H9 (cell line): ENCODE results near the gene PPP1R7. TPM values are rescaled to one million over a fixed set of nuclear protein-coding genes. Genes with fewer than 3 reads are reported as not detected.

Experiments used
- DNase-seq: peaks from one replicate; pipeline ENCODE4 v3.0.0-alpha.2; 2017
- H2AFZ ChIP-seq: one replicate; pipeline ENCODE4 v1.6.1; 2013; ENCODE audit warnings: mild to moderate bottlenecking, low read length, control low read depth, moderate library complexity
- H2AK5ac ChIP-seq: 2 replicates; pipeline ENCODE4 v1.6.1; 2013; ENCODE audit warnings: low read length, control low read depth, mixed read lengths; ENCODE audit not compliant: insufficient read length
- H2BK120ac ChIP-seq: one replicate; pipeline ENCODE4 v1.6.1; 2013; ENCODE audit warnings: low read depth, mild to moderate bottlenecking, low read length, control low read depth, inconsistent platforms; ENCODE audit not compliant: poor library complexity, severe bottlenecking
- H2BK12ac ChIP-seq: 2 replicates; pipeline ENCODE4 v1.6.1; 2013; ENCODE audit warnings: low read length, control low read depth, mixed read lengths, low read depth; ENCODE audit not compliant: insufficient read length
- H2BK15ac ChIP-seq: 2 replicates; pipeline ENCODE4 v1.6.1; 2013; ENCODE audit warnings: low read depth, low read length, control low read depth
- H2BK20ac ChIP-seq: one replicate; pipeline ENCODE4 v1.6.1; 2013; ENCODE audit warnings: low read depth, mild to moderate bottlenecking, low read length, control low read depth, inconsistent platforms; ENCODE audit not compliant: poor library complexity, severe bottlenecking
- H2BK5ac ChIP-seq: 2 replicates; pipeline ENCODE4 v1.6.1; 2013; ENCODE audit warnings: low read length, control low read depth, mixed read lengths; ENCODE audit not compliant: insufficient read length
- H3K14ac ChIP-seq: 2 replicates; pipeline ENCODE4 v1.6.1; 2013; ENCODE audit warnings: low read length, control low read depth; ENCODE audit not compliant: insufficient read depth
- H3K18ac ChIP-seq: 2 replicates; pipeline ENCODE4 v1.6.1; 2013; ENCODE audit warnings: low read depth, mild to moderate bottlenecking, mixed read lengths, low read length, control low read depth; ENCODE audit not compliant: insufficient read length
- H3K23ac ChIP-seq: 2 replicates; pipeline ENCODE4 v1.6.1; 2013; ENCODE audit warnings: low read length, control low read depth, mixed read lengths, low read depth; ENCODE audit not compliant: insufficient read length
- H3K23me2 ChIP-seq: 2 replicates; pipeline ENCODE4 v1.6.1; 2013; ENCODE audit warnings: low read depth, mild to moderate bottlenecking, mixed read lengths, low read length, control low read depth; ENCODE audit not compliant: insufficient read length, poor library complexity, severe bottlenecking
- H3K27ac ChIP-seq: 2 replicates; pipeline ENCODE4 v1.5.1; 2013; ENCODE audit warnings: low read length, control low read depth, mixed read lengths, low read depth; ENCODE audit not compliant: insufficient read length
- H3K27me3 ChIP-seq: 2 replicates; pipeline ENCODE4 v1.6.1; 2013; ENCODE audit warnings: low read length, control low read depth, inconsistent platforms; ENCODE audit not compliant: insufficient read depth
- H3K4ac ChIP-seq: 2 replicates; pipeline ENCODE4 v1.6.1; 2013; ENCODE audit warnings: low read depth, mild to moderate bottlenecking, control low read depth, inconsistent platforms, low read length, moderate library complexity
- H3K4me1 ChIP-seq: 2 replicates; pipeline ENCODE4 v1.6.1; 2013; ENCODE audit warnings: low read length, control low read depth, inconsistent platforms; ENCODE audit not compliant: insufficient read depth
- H3K4me2 ChIP-seq: 2 replicates; pipeline ENCODE4 v1.6.1; 2013; ENCODE audit warnings: low read length, control low read depth, mixed read lengths; ENCODE audit not compliant: insufficient read length, insufficient read depth
- H3K56ac ChIP-seq: 2 replicates; pipeline ENCODE4 v1.6.1; 2013; ENCODE audit warnings: low read depth, mild to moderate bottlenecking, mixed read lengths, low read length, control low read depth; ENCODE audit not compliant: insufficient read length
- H3K79me1 ChIP-seq: 2 replicates; pipeline ENCODE4 v1.6.1; 2013; ENCODE audit warnings: low read depth, mild to moderate bottlenecking, moderate library complexity, low read length, control low read depth, inconsistent platforms; ENCODE audit not compliant: insufficient read depth, poor library complexity, severe bottlenecking
- H3K79me2 ChIP-seq: 2 replicates; pipeline ENCODE4 v1.6.1; 2013; ENCODE audit warnings: low read length, control low read depth, inconsistent platforms; ENCODE audit not compliant: insufficient read depth
- H3K9ac ChIP-seq: 2 replicates; pipeline ENCODE4 v1.6.1; 2013; ENCODE audit warnings: low read length, control low read depth, mixed read lengths; ENCODE audit not compliant: insufficient read length; ENCODE audit errors: extremely low read depth
- H3K9me3 ChIP-seq: one replicate; pipeline ENCODE4 v1.6.1; 2013; ENCODE audit warnings: low read depth, low read length, inconsistent platforms; ENCODE audit not compliant: control insufficient read depth
- H3T11ph ChIP-seq: one replicate; pipeline ENCODE4 v1.6.1; 2013; ENCODE audit warnings: mild to moderate bottlenecking, low read length, control low read depth, inconsistent platforms
- H4K20me1 ChIP-seq: one replicate; pipeline ENCODE4 v1.6.1; 2013; ENCODE audit not compliant: control insufficient read depth, insufficient read length, insufficient read depth
- H4K5ac ChIP-seq: 2 replicates; pipeline ENCODE4 v1.6.1; 2013; ENCODE audit warnings: low read depth, mild to moderate bottlenecking, mixed read lengths, low read length, control low read depth; ENCODE audit not compliant: insufficient read length
- H4K8ac ChIP-seq: replicated peaks from 2 replicates; pipeline ENCODE4 v1.6.1; 2013; ENCODE audit warnings: low read length, control low read depth, mixed read lengths, low read depth; ENCODE audit not compliant: insufficient read length
- H4K91ac ChIP-seq: 2 replicates; pipeline ENCODE4 v1.6.1; 2013; ENCODE audit warnings: low read depth, mild to moderate bottlenecking, moderate library complexity, mixed read lengths, low read length, control low read depth; ENCODE audit not compliant: insufficient read length
- H3K27ac Mint-ChIP-seq, 3 experiments: 2 replicates in 2 of 3; 3 replicates in 1 of 3; pipeline ENCODE4 v1.8.0; 2020 to 2021; ENCODE audit warnings: mixed read lengths in 3 of 3, mild to moderate bottlenecking in 1 of 3, moderate library complexity in 1 of 3
- H3K27me3 Mint-ChIP-seq: 2 replicates; pipeline ENCODE4 v1.8.0; 2021; ENCODE audit warnings: low read depth, mild to moderate bottlenecking, moderate library complexity, mixed read lengths
- H3K36me3 Mint-ChIP-seq, 3 experiments: 2 replicates in 2 of 3; 3 replicates in 1 of 3; pipeline ENCODE4 v1.8.0; 2020 to 2021; ENCODE audit warnings: low read depth in 3 of 3, mixed read lengths in 3 of 3; ENCODE audit not compliant: insufficient read depth in 1 of 3
- H3K4me1 Mint-ChIP-seq, 2 experiments: 2 replicates each; pipeline ENCODE4 v1.8.0; 2020; ENCODE audit warnings: mixed read lengths in 2 of 2
- H3K4me3 Mint-ChIP-seq, 2 experiments: 2 replicates in 1 of 2; 3 replicates in 1 of 2; pipeline ENCODE4 v1.8.0; 2020 to 2021; ENCODE audit warnings: mild to moderate bottlenecking in 2 of 2, mixed read lengths in 2 of 2, moderate library complexity in 1 of 2
- H3K9me3 Mint-ChIP-seq, 2 experiments: 2 replicates in 1 of 2; 3 replicates in 1 of 2; pipeline ENCODE4 v1.8.0; 2020; ENCODE audit warnings: mild to moderate bottlenecking in 2 of 2, mixed read lengths in 2 of 2, moderate library complexity in 1 of 2
- WGBS: extraction: QIAGEN DNeasy Blood & Tissue Kit; methylation state at CpG from one replicate; pipeline ENCODE4 v1.1.7; 2013; ENCODE audit warnings: missing lambda C conversion rate, low lambda C conversion rate, mixed read lengths; ENCODE audit not compliant: insufficient read length; ENCODE audit errors: extremely low coverage; 5-methylcytosine and 5-hydroxymethylcytosine counted together
- total RNA-seq: library from RNA; stranded (reverse); gene quantifications from 2 replicates; pipeline ENCODE4 v1.2.1, GENCODE V29; 2021
- TF ChIP-seq, protein P1 (sequence below): fragments of 200-600 bp; sonication (generic); conservative IDR thresholded peaks from 3 replicates; pipeline ENCODE4 v1.8.0; 2021; ENCODE audit warnings: antibody characterized with exemption, mild to moderate bottlenecking

PPP1R7 gene
- total RNA-seq, 1 experiment from 2014 or later: 60.2 TPM

DNA sequence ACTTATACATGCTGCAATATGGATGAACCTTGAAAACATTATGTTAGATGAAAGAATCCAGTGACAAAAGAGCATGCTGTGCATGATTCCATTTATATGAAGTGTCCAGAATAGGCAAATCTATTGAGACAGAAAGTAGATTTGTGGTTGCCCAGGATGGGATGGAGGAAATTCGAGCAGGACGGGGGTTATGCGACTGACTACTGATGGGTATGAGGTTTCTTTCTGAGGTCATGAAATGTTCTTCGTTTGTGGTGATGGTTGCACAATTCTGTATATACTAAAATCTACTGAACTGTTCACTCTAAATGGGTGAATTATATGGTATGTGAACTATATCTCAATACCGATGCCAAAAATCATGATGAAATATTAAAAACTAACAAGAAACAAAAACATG is 29.3 kb upstream of the PPP1R7 start:
- H3K14ac ChIP-seq: no peak overlapping the region
- no peak overlapping the region for H3K4ac ChIP-seq
- H2BK5ac ChIP-seq: no peak overlapping the region
- H2BK120ac ChIP-seq: no peak overlapping the region
- no peaks in the 10 kb centered on the region for H3K27me3 Mint-ChIP-seq
- no peak for DNase-seq
- H3K56ac ChIP-seq: no peak overlapping the region
- H3K4me1 ChIP-seq: no peaks in the 10 kb centered on the region
- no peak overlapping the region for H2BK15ac ChIP-seq
- H3K36me3 Mint-ChIP-seq: peaks cover 13 to 51% (median 50%) of the 10 kb centered on the region in 3 experiments; a peak in 6 of 7 replicates
- no peak overlapping the region for H4K91ac ChIP-seq
- H2BK20ac ChIP-seq: no peak overlapping the region
- no peaks in the 10 kb centered on the region for H3K9me3 ChIP-seq
- no peak overlapping the region for H3K23ac ChIP-seq
- TF ChIP-seq, protein P1, sequence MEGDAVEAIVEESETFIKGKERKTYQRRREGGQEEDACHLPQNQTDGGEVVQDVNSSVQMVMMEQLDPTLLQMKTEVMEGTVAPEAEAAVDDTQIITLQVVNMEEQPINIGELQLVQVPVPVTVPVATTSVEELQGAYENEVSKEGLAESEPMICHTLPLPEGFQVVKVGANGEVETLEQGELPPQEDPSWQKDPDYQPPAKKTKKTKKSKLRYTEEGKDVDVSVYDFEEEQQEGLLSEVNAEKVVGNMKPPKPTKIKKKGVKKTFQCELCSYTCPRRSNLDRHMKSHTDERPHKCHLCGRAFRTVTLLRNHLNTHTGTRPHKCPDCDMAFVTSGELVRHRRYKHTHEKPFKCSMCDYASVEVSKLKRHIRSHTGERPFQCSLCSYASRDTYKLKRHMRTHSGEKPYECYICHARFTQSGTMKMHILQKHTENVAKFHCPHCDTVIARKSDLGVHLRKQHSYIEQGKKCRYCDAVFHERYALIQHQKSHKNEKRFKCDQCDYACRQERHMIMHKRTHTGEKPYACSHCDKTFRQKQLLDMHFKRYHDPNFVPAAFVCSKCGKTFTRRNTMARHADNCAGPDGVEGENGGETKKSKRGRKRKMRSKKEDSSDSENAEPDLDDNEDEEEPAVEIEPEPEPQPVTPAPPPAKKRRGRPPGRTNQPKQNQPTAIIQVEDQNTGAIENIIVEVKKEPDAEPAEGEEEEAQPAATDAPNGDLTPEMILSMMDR: no peak
- H3K23me2 ChIP-seq: no peaks in the 10 kb centered on the region
- H3K27ac ChIP-seq: no peak overlapping the region
- H3T11ph ChIP-seq: no peak overlapping the region
- H4K20me1 ChIP-seq: no peaks in the 10 kb centered on the region
- H4K8ac ChIP-seq: no peak overlapping the region
- WGBS: no CpG with 5 or more reads among the region's 5 CpGs
- H3K27me3 ChIP-seq: no peaks in the 10 kb centered on the region
- H3K4me1 Mint-ChIP-seq: no peaks in the 10 kb centered on the region
- H2BK12ac ChIP-seq: no peak overlapping the region
- H3K79me2 ChIP-seq: no peaks in the 10 kb centered on the region
- H3K4me3 Mint-ChIP-seq: no peak overlapping the region
- H2AFZ ChIP-seq: no peak overlapping the region
- no peak overlapping the region for H4K5ac ChIP-seq
- no peak overlapping the region for H2AK5ac ChIP-seq
- H3K9ac ChIP-seq: no peak overlapping the region
- no peaks in the 10 kb centered on the region for H3K79me1 ChIP-seq
- H3K18ac ChIP-seq: no peak overlapping the region
- no peak overlapping the region for H3K27ac Mint-ChIP-seq
- H3K9me3 Mint-ChIP-seq: no peaks in the 10 kb centered on the region
- no peak overlapping the region for H3K4me2 ChIP-seq
